Peyer's patch (tissue), 4 donors: Measurements from ENCODE around the gene COPG2.

Experiments used
- POLR2A ChIP-seq, 2 donors: fragments of 450-650 bp; IDR thresholded peaks; one replicate each; pipeline ENCODE4 v1.5.1; 2017; ENCODE audit warnings: antibody characterized with exemption in 2 of 2, mild to moderate bottlenecking in 2 of 2, moderate library complexity in 2 of 2
- TF ChIP-seq, protein P1 (sequence below), 6 experiments: fragments of 450-650 bp in 4 of 6; fragments of 200-600 bp in 2 of 6; sonication (generic) in 1 of 6; IDR thresholded peaks; one replicate each; pipeline ENCODE4 v1.5.1; 2017 to 2019; ENCODE audit warnings: antibody characterized with exemption in 6 of 6, mild to moderate bottlenecking in 3 of 6, moderate library complexity in 1 of 6

GRCh38 chr7:130494431-130494858 lies 174.1 kb downstream of the COPG2 start:
- TF ChIP-seq, protein P1, sequence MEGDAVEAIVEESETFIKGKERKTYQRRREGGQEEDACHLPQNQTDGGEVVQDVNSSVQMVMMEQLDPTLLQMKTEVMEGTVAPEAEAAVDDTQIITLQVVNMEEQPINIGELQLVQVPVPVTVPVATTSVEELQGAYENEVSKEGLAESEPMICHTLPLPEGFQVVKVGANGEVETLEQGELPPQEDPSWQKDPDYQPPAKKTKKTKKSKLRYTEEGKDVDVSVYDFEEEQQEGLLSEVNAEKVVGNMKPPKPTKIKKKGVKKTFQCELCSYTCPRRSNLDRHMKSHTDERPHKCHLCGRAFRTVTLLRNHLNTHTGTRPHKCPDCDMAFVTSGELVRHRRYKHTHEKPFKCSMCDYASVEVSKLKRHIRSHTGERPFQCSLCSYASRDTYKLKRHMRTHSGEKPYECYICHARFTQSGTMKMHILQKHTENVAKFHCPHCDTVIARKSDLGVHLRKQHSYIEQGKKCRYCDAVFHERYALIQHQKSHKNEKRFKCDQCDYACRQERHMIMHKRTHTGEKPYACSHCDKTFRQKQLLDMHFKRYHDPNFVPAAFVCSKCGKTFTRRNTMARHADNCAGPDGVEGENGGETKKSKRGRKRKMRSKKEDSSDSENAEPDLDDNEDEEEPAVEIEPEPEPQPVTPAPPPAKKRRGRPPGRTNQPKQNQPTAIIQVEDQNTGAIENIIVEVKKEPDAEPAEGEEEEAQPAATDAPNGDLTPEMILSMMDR (IDR thresholded peaks at IDR 0.05): no peak
- TF ChIP-seq POLR2A (IDR thresholded peaks at IDR 0.05): no peak
